Duodenal mucosa (tissue), 2 donors: Measurements from ENCODE around the gene OR51B4.
"Not testable (repeated sequence)": the region's sequence is repeated elsewhere in the genome, so short reads cannot be mapped to it uniquely, and the experiment has no call there.

Experiments used
- H3K27ac ChIP-seq: one replicate; pipeline ENCODE4 v1.7.0; 2013; ENCODE audit warnings: low read depth, low read length
- H3K27me3 ChIP-seq, 2 donors: one replicate each; pipeline ENCODE4 v1.7.0; 2013; ENCODE audit warnings: low read length in 2 of 2, control low read depth in 1 of 2; ENCODE audit not compliant: insufficient read depth in 2 of 2, control insufficient read depth in 1 of 2
- H3K36me3 ChIP-seq, 2 donors: one replicate each; pipeline ENCODE4 v1.7.0; 2013; ENCODE audit warnings: low read length in 2 of 2, control low read depth in 1 of 2; ENCODE audit not compliant: insufficient read depth in 2 of 2, control insufficient read depth in 1 of 2
- H3K4me1 ChIP-seq, 2 donors: one replicate each; pipeline ENCODE4 v1.7.0; 2013; ENCODE audit warnings: low read length in 2 of 2, control low read depth in 1 of 2; ENCODE audit not compliant: insufficient read depth in 2 of 2, control insufficient read depth in 1 of 2
- H3K4me3 ChIP-seq, 2 donors: one replicate each; pipeline ENCODE4 v1.7.0; 2013; ENCODE audit warnings: low read length in 2 of 2, low read depth in 1 of 2
- H3K9ac ChIP-seq, 2 donors: one replicate each; pipeline ENCODE4 v1.7.0; 2013; ENCODE audit warnings: low read length in 2 of 2, low read depth in 1 of 2
- H3K9me3 ChIP-seq, 2 donors: one replicate each; pipeline ENCODE4 v1.7.0; 2013; ENCODE audit warnings: low read length in 2 of 2, control low read depth in 1 of 2; ENCODE audit not compliant: control insufficient read depth in 1 of 2

OR51B4 gene, protein sequence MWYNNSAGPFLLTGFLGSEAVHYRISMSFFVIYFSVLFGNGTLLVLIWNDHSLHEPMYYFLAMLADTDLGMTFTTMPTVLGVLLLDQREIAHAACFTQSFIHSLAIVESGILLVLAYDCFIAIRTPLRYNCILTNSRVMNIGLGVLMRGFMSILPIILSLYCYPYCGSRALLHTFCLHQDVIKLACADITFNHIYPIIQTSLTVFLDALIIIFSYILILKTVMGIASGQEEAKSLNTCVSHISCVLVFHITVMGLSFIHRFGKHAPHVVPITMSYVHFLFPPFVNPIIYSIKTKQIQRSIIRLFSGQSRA

DNA sequence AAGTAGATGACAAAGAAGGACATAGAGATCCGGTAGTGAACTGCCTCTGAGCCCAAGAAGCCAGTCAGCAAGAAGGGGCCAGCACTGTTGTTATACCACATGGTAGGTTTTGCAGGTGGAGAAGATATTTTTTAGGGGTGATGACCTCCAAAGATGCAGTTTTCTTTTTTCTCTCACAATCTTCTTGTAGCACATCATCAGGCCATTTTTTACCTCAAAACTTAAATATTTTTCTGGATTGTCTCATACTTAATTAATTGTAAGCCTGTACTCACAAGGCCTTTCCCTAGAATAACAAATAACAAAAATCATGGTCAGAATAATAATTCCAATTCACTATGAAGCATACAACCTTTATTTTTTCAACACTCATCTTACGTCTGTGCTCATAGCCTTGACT, at the start of gene OR51B4:
OR51B4 (minus strand) TSS at position 101 of the 400 bp plus-strand sequence; CDS start at position 101, 0 bp downstream.
- no peaks in the 10 kb centered on the region for H3K9me3 ChIP-seq
- H3K27me3 ChIP-seq: no peaks in the 10 kb centered on the region
- no peaks in the 10 kb centered on the region for H3K4me1 ChIP-seq
- no peak within 1 kb of the TSS for H3K27ac ChIP-seq
- H3K9ac ChIP-seq: no peak within 1 kb of the TSS
- H3K36me3 ChIP-seq: no peaks in the 10 kb centered on the region
- no peak within 1 kb of the TSS for H3K4me3 ChIP-seq

DNA sequence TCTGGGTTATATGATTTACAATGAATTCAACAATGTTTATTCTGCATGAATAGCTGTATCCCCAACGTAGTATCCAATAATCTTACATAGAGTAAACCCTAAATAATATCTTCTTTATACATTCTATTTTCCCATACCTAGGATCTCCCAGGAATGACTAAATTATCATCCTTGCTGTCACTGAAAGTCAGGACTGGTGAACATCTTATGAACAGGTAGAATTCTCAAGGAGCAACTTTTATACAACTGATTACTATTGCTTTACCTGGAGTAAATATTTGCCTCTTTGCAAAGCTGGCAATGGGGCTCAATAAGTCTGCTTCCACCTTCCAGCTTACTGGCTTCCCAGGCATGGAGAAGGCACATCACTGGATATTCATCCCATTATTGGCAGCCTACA, 49.5 kb upstream of the OR51B4 start, which contains the start of gene OR51B6:
OR51B6 (plus strand) TSS at position 301 of the 400 bp plus-strand sequence; CDS start at position 301, 0 bp downstream.
- H3K9me3 ChIP-seq: no peaks in the 10 kb centered on the region

DNA sequence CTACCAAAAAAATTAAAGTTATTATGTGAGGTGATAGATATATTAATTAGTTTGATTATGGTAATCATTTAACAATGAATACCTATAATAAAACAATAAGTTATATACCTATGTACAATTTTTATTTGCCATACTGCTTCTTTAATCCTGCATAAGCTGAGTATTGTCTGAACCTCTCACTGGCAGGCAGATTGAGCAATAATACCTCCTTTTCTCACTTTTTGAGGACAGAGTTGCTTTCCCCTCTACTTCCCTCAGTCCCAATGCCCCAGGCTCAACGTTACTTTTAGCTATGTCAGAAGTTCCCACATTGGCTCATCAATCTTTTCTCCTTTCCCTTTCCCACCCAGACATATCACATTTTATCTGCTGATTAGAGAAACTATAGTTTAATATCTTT, 47.8 kb upstream of the OR51B4 start:
- Histone ChIP-seq H3K9ac (no peak overlapping the region), H3K27me3 (no peaks in the 10 kb centered on the region), H3K9me3 (no peaks in the 10 kb centered on the region), H3K4me3 (no peak overlapping the region), H3K27ac (no peak overlapping the region), H3K4me1 (no peaks in the 10 kb centered on the region), H3K36me3 (no peaks in the 10 kb centered on the region)

More for the DNA sequence above, 49.5 kb upstream of the OR51B4 start, which contains the start of gene OR51B6:
- Histone ChIP-seq H3K36me3 (no peaks in the 10 kb centered on the region), H3K4me1 (no peaks in the 10 kb centered on the region), H3K27me3 (no peaks in the 10 kb centered on the region), H3K27ac (no peak within 1 kb of the TSS), H3K4me3 (no peak within 1 kb of the TSS), H3K9ac (no peak within 1 kb of the TSS)

DNA sequence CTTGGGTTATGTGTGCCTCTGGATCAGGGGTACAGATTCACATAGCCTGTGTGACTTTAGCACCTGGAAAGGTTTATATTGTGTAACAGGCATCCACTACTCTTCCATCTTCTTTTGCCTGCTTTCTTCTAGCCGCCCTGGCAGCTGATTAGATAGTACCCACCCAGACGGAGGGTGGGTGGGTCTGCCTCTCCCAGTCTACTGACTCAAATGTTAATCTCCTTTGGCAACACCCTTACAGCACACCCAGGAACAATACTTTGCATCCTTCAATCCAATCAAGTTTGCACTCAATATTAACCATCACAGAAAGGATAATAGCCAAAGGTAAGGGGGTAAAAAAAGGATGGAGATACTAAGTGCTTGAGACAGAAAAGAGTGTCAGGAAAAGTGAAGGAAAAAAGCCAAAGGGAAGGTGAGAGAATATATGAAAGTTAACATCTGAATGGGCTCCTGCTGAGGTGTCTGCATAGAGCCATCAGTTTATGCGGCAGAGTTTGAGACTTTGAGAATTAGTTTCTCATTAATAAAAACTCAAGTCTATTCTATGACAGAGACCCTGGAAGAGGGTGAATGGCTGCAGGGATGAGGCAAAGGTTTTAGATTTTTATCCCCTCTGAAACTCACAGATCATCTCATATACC, 46.9 kb upstream of the OR51B4 start:
- Histone ChIP-seq H3K27ac (no peak overlapping the region), H3K4me3 (no peak overlapping the region), H3K27me3 (no peaks in the 10 kb centered on the region), H3K9ac (no peak overlapping the region), H3K36me3 (no peaks in the 10 kb centered on the region), H3K4me1 (no peaks in the 10 kb centered on the region), H3K9me3 (no peaks in the 10 kb centered on the region)

DNA sequence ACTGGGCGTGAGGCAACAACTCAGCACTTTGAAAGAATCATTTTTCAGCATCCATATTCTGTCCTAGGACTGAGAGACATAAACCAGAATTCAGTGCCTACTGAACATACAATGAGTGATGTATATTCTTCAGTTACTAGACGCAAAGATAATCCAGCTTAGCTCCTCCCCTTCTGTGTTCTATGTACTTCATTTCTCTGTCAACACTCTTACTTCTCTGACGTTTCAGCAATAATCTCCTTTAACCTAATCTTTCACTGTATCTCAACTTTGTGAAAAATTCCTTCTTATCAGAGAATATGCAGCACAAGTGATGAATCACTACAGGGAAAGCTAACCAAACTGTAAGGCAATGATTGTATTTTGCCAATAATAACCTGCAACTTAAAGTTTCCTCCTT, 44.1 kb upstream of the OR51B4 start:
- H3K27me3 ChIP-seq: no peaks in the 10 kb centered on the region
- no peaks in the 10 kb centered on the region for H3K9me3 ChIP-seq
- no peaks in the 10 kb centered on the region for H3K36me3 ChIP-seq
- H3K27ac ChIP-seq: no peak overlapping the region
- H3K9ac ChIP-seq: no peak overlapping the region
- H3K4me3 ChIP-seq: no peak overlapping the region
- H3K4me1 ChIP-seq: no peaks in the 10 kb centered on the region

DNA sequence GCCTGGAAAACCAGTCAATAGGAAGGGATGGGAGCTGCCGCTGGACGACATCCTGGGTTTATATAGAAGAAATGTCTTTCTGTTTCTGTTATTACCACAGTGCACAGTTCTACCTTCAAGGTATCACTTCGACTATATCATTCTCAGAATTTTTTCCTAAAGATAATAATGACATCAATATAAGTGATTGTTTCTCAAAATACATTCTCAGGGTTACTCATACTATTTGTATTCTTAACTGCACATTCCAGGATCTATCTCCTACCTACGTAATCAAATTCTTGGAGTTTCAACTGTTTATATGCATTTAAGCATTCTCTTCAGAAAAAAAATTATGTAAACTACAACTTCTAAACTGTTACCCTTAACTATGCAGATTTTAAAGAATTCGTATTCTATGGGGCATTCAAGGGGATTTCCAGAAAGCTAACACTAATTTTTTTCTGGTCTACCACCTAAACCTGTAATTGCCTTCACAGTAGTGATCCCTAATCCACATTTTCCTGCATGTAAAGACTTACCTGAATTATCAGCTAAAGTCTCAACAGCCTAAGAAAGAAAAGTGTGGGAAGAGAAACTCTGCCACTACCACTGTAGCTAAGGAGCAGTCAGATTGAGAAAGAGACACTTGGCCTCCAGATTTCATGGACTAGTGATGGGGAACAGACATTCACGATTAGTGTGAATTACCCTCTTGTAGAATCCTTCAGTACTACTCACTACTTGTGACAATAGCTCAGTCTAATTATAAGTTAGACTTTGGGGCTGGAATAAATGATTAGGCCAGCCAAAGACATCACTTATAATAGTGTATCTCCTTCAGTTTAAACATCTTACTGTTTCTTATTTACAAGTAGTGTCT, 42.0 kb upstream of the OR51B4 start, which contains the start of gene OR51B5:
OR51B5 (minus strand) TSS at position 51 of the 862 bp plus-strand sequence; CDS start at position 51, 0 bp downstream.
- H3K9ac ChIP-seq: no peak within 1 kb of the TSS
- H3K36me3 ChIP-seq: no peaks in the 10 kb centered on the region
- H3K27me3 ChIP-seq: no peaks in the 10 kb centered on the region
- no peak within 1 kb of the TSS for H3K4me3 ChIP-seq
- no peak within 1 kb of the TSS for H3K27ac ChIP-seq
- no peaks in the 10 kb centered on the region for H3K4me1 ChIP-seq
- H3K9me3 ChIP-seq: no peaks in the 10 kb centered on the region

DNA sequence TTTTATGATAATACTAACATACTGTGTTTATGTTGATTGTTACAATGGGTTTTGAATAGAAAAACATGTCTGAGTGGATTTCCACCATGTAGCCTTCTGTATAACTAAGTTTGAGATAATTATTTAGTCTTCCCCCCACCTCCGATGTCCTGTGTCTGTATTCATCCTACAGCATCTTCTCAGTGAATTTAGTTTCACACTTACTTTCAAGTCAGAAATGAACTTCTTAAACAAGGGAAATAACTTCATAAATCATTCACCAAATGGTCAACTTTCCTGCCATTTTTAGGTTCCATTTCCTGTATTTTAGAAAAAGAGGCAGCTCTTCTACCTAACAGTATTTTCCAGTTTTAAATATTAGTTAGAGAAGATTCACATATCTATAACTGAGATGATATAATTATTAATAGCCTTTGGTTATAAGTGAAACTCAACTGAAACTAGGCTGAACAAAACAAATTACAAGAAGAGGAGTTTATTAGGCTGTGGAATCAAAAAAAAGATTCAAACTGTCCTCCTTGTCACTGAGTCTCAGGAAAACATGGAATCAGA, 38.1 kb upstream of the OR51B4 start:
- H3K4me1 ChIP-seq: no peaks in the 10 kb centered on the region
- no peaks in the 10 kb centered on the region for H3K9me3 ChIP-seq
- H3K4me3 ChIP-seq: no peak overlapping the region
- no peaks in the 10 kb centered on the region for H3K27me3 ChIP-seq
- H3K9ac ChIP-seq: no peak overlapping the region
- H3K36me3 ChIP-seq: no peaks in the 10 kb centered on the region
- H3K27ac ChIP-seq: no peak overlapping the region

DNA sequence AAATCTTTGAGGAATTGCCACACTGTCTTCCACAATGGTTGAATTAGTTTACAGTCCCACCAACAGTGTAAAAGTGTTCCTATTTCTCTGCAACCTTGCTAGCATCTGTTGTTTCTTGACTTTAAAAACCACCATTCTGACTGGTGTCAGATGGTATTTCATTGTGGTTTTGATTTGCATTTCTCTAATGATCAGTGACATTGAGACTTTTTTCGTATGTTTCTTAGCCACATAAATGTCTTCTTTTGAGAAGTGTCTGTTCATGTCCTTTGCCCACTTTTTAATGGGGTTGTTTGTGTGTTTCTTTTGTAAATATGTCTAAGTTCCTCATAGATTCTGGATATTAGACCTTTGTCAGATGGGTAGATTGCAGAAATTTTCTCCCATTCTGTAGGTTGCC, 35.5 kb upstream of the OR51B4 start:
- not testable (repeated sequence) for H3K4me3 ChIP-seq, H3K9ac ChIP-seq, H3K36me3 ChIP-seq, H3K27me3 ChIP-seq, H3K9me3 ChIP-seq, H3K4me1 ChIP-seq, H3K27ac ChIP-seq

DNA sequence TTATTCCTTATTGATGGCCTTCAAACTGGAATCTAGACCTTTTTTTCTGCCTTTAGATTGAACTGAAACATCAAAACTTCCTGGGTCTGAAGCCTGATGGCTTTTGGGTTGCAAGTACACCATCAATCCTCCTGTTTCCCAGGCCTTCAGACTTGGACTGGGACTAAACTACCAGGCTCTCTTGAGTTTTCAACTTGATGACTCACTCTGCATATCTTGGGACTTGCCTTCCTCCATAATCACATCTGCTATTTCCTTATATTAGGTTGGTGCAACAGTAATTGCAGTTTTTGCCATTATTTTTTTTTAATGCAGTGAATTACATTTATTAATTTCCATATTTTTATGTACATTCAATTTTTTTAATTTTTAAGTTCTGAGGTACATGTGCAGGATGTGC, 34.6 kb upstream of the OR51B4 start:
- Histone ChIP-seq H3K27ac (no peak overlapping the region), H3K36me3 (no peaks in the 10 kb centered on the region), H3K4me1 (no peaks in the 10 kb centered on the region), H3K9me3 (no peaks in the 10 kb centered on the region), H3K27me3 (no peaks in the 10 kb centered on the region), H3K4me3 (no peak overlapping the region), H3K9ac (no peak overlapping the region)
